ENCODE results near the gene GPS2.

- TF ChIP-seq, protein P1, sequence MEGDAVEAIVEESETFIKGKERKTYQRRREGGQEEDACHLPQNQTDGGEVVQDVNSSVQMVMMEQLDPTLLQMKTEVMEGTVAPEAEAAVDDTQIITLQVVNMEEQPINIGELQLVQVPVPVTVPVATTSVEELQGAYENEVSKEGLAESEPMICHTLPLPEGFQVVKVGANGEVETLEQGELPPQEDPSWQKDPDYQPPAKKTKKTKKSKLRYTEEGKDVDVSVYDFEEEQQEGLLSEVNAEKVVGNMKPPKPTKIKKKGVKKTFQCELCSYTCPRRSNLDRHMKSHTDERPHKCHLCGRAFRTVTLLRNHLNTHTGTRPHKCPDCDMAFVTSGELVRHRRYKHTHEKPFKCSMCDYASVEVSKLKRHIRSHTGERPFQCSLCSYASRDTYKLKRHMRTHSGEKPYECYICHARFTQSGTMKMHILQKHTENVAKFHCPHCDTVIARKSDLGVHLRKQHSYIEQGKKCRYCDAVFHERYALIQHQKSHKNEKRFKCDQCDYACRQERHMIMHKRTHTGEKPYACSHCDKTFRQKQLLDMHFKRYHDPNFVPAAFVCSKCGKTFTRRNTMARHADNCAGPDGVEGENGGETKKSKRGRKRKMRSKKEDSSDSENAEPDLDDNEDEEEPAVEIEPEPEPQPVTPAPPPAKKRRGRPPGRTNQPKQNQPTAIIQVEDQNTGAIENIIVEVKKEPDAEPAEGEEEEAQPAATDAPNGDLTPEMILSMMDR (conservative IDR thresholded peaks at IDR 0.05; ENCODE audit: low read length): no peak
- no peak for TF ChIP-seq EZH2phosphoT487 (IDR thresholded peaks at IDR 0.05; ENCODE audit: borderline replicate concordance)
Measured at GRCh38 chr17:7314719-7315569, at the start of gene GPS2.

Data from Loucy (cell line).